ENCODE results near the gene FAM3B. TPM values are rescaled to one million over a fixed set of nuclear protein-coding genes. Genes with fewer than 3 reads are reported as not detected.

FAM3B gene
- total and polyA plus RNA-seq, 2 experiments from 2014 or later = not detected

GRCh38 chr21:41374177-41374712, 57.6 kb downstream of the FAM3B start:
- DNase-seq = no peak
- Histone ChIP-seq H4K20me1 (ENCODE audit: insufficient read depth) (no peaks in the 10 kb centered on the region), H3K4me3 (no peak overlapping the region), H3F3A (ENCODE audit: insufficient read depth) (no peaks in the 10 kb centered on the region), H3K79me2 (ENCODE audit: insufficient read depth) (no peaks in the 10 kb centered on the region), H2AFZ (no peak overlapping the region), H3K27me3 (replicated peaks; ENCODE audit: insufficient read depth) (no peaks in the 10 kb centered on the region; the same call in 1 of the 2 replicates), H3K36me3 (ENCODE audit: low read depth) (no peaks in the 10 kb centered on the region), H3K9me3 (ENCODE audit: low read depth) (no peaks in the 10 kb centered on the region), H3K27ac (no peak overlapping the region), H3K4me1 (ENCODE audit: insufficient read depth) (no peaks in the 10 kb centered on the region), H3K9ac (no peak overlapping the region), H3K4me2 (ENCODE audit: unreplicated experiment) (no peak overlapping the region), H3K9me2 (ENCODE audit: insufficient read depth) (no peaks in the 10 kb centered on the region)
- WGBS, 2 experiments (ENCODE audit: low coverage in 1 of 2, low lambda C conversion rate in 2 of 2, missing lambda C conversion rate in 2 of 2) = 79 to 84% methylated on average over 14 of the region's 14 CpGs
- in situ Hi-C loops (cut with MboI) = no loop called here
- no peak for TF ChIP-seq EZH2 (IDR thresholded peaks at IDR 0.05; ENCODE audit: insufficient read depth, poor library complexity, severe bottlenecking)
- no peak for TF ChIP-seq EZH2phosphoT487 (IDR thresholded peaks at IDR 0.05; ENCODE audit: insufficient read depth, low read depth)

DNA sequence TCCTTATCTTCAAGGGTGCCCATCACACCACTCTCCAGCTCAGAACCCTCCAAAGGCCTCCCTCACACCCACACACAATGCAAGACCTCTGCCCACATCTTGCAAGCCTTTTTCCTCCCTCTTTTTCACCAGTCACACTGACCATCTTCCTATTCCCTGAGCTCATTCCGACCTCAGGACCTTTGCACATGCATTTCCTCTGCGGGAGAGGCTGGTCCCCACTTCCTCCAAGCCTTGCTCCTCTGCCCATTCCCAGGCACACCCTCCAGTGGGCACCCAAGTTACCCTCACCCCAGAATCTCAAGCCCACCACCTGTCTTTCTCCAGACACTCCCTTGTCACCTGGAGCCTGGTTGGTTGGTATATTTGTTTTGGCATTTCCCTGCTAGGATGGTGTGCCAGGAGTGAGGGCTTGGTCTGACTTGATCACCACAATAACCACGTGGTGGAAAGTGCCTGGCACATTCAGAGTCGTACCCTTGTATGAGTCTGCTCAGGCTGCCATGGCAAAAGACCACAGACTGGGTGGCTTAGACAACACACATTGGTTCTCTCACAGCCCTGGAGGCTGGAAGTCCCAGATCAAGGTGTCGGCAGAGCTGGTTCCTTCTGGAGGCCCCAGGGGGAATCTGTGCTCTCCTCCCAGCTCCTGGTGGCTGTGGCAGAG, 58.4 kb downstream of the FAM3B start:
- no peaks in the 10 kb centered on the region for H3F3A ChIP-seq (ENCODE audit: insufficient read depth)
- H3K4me2 ChIP-seq (ENCODE audit: unreplicated experiment) = no peak overlapping the region
- H3K9me2 ChIP-seq (ENCODE audit: insufficient read depth) = no peaks in the 10 kb centered on the region
- no peak for TF ChIP-seq EZH2 (IDR thresholded peaks at IDR 0.05; ENCODE audit: insufficient read depth, poor library complexity, severe bottlenecking)
- TF ChIP-seq EZH2phosphoT487 (IDR thresholded peaks at IDR 0.05; ENCODE audit: insufficient read depth, low read depth) = no peak
- no peaks in the 10 kb centered on the region for H3K4me1 ChIP-seq (ENCODE audit: insufficient read depth)
- in situ Hi-C loops (cut with MboI) = no loop called here
- H3K27ac ChIP-seq = no peak overlapping the region
- H3K79me2 ChIP-seq (ENCODE audit: insufficient read depth) = no peaks in the 10 kb centered on the region
- no peak overlapping the region for H3K9ac ChIP-seq
- 66 to 69% methylated on average over 5 of the region's 5 CpGs for WGBS, 2 experiments (ENCODE audit: low coverage in 1 of 2, low lambda C conversion rate in 2 of 2, missing lambda C conversion rate in 2 of 2)
- no peaks in the 10 kb centered on the region for H4K20me1 ChIP-seq (ENCODE audit: insufficient read depth)
- no peaks in the 10 kb centered on the region for H3K36me3 ChIP-seq (ENCODE audit: low read depth)
- H3K9me3 ChIP-seq (ENCODE audit: low read depth) = no peaks in the 10 kb centered on the region
- no peak overlapping the region for H3K4me3 ChIP-seq
- no peak overlapping the region for H2AFZ ChIP-seq
- no peaks in the 10 kb centered on the region for H3K27me3 ChIP-seq (replicated peaks; ENCODE audit: insufficient read depth)
- no peak for DNase-seq

- Histone ChIP-seq H3K36me3 (ENCODE audit: low read depth) (no peaks in the 10 kb centered on the region), H3K9me3 (ENCODE audit: low read depth) (no peaks in the 10 kb centered on the region), H3K4me3 (no peak overlapping the region), H3K79me2 (ENCODE audit: insufficient read depth) (no peaks in the 10 kb centered on the region), H3K27ac (no peak overlapping the region), H3K9me2 (ENCODE audit: insufficient read depth) (no peaks in the 10 kb centered on the region), H3K9ac (no peak overlapping the region), H2AFZ (no peak overlapping the region), H3K27me3 (replicated peaks; ENCODE audit: insufficient read depth) (no peaks in the 10 kb centered on the region), H4K20me1 (ENCODE audit: insufficient read depth) (no peaks in the 10 kb centered on the region), H3K4me2 (ENCODE audit: unreplicated experiment) (no peak overlapping the region), H3F3A (ENCODE audit: insufficient read depth) (no peaks in the 10 kb centered on the region), H3K4me1 (ENCODE audit: insufficient read depth) (no peaks in the 10 kb centered on the region)
- TF ChIP-seq EZH2phosphoT487 (IDR thresholded peaks at IDR 0.05; ENCODE audit: insufficient read depth, low read depth) (no peak), EZH2 (IDR thresholded peaks at IDR 0.05; ENCODE audit: insufficient read depth, poor library complexity, severe bottlenecking) (no peak)
- DNase-seq = no peak
- WGBS, 2 experiments (ENCODE audit: low coverage in 1 of 2, low lambda C conversion rate in 2 of 2, missing lambda C conversion rate in 2 of 2) = 53 to 64% methylated on average over 5 of the region's 5 CpGs
- in situ Hi-C loops (cut with MboI) = no loop called here
Observed at GRCh38 chr21:41375875-41376274, 59.3 kb downstream of the FAM3B start.

GRCh38 chr21:41377715-41378114, 61.1 kb downstream of the FAM3B start:
- no peak overlapping the region for H3K4me2 ChIP-seq (ENCODE audit: unreplicated experiment)
- no peaks in the 10 kb centered on the region for H3K79me2 ChIP-seq (ENCODE audit: insufficient read depth)
- 78 to 82% methylated on average over 15 to 16 of the region's 16 CpGs for WGBS, 2 experiments (ENCODE audit: low coverage in 1 of 2, low lambda C conversion rate in 2 of 2, missing lambda C conversion rate in 2 of 2)
- TF ChIP-seq EZH2phosphoT487 (IDR thresholded peaks at IDR 0.05; ENCODE audit: insufficient read depth, low read depth) = no peak
- no peak for TF ChIP-seq EZH2 (IDR thresholded peaks at IDR 0.05; ENCODE audit: insufficient read depth, poor library complexity, severe bottlenecking)
- no peaks in the 10 kb centered on the region for H3K36me3 ChIP-seq (ENCODE audit: low read depth)
- H3K27ac ChIP-seq = no peak overlapping the region
- H2AFZ ChIP-seq = no peak overlapping the region
- H3F3A ChIP-seq (ENCODE audit: insufficient read depth) = no peaks in the 10 kb centered on the region
- H3K4me3 ChIP-seq = no peak overlapping the region
- no peaks in the 10 kb centered on the region for H4K20me1 ChIP-seq (ENCODE audit: insufficient read depth)
- no peaks in the 10 kb centered on the region for H3K4me1 ChIP-seq (ENCODE audit: insufficient read depth)
- H3K9me3 ChIP-seq (ENCODE audit: low read depth) = no peaks in the 10 kb centered on the region
- in situ Hi-C loops (cut with MboI) = no loop called here
- H3K9me2 ChIP-seq (ENCODE audit: insufficient read depth) = no peaks in the 10 kb centered on the region
- H3K9ac ChIP-seq = no peak overlapping the region
- H3K27me3 ChIP-seq (replicated peaks; ENCODE audit: insufficient read depth) = no peaks in the 10 kb centered on the region
- no peak for DNase-seq

Data from GM23248 (cell line).